ENCODE measurements around the gene ACSBG1.
A peak's percentile ranks its signal among the peaks of the same experiment; 100 is the strongest.
"Not testable (repeated sequence)": the region's sequence is repeated elsewhere in the genome, so short reads cannot be mapped to it uniquely, and the experiment has no call there.

ACSBG1 gene

DNA sequence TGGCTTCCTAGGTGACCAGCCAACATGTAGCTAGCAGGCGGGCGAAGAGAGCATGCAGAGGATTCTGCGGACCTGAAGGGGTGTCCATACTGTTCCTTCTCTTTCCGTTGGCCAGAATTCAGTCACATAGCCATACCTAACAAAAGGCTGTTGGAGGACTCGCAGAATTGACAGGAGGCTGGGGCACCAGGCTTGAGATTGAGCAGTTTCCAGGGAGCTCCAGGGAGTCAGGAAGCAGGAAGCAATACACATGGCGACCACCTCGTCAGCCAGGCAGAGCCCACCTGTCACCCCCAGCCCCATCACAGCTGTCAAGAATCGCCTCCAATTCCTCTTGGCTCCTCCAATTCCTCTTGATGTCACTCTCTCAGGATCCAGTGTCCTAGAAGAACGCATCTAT is 16.8 kb upstream of the ACSBG1 start:
- no peak for DNase-seq (ENCODE audit: low read depth)

DNA sequence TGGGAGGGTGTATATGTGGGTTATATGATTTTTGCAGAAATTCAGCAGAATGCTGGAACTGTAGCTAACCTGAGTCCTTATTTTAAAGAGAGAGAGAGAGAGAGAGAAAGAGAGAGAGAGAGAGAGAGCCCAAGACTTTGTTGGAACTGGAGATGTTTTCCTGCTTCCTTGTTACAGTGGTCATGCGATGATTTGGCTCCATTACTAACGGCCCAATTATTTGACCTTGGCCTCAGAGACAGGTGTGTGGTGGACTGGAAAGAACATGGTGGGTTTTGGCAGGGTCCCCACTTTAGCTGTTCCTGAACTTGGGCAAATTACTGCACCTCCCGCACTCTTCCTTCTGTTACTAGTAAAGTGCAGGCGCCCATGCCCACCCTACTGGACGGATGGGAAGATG is 14.8 kb upstream of the ACSBG1 start:
- DNase-seq (ENCODE audit: low read depth), result no peak

DNA sequence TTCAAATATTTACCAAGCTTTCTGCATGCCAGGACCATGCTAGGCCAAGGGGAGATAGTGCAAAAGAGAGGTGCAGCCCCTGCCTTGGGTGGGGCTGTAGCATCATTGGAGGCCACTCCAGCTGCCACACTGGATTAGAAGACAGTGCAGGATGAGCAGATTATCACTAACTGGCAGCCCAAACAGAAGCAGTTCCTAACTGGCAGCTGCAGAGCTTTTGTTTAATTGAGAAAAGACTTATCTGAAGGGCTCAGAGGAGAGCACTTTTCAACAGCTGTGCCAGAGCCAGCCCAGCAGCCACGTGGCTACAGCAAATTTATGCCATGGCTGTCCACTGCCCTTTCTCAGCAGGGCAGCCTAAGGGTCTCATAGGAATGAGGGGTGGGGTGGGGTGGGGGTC is 13.5 kb upstream of the ACSBG1 start:
- DNase-seq (ENCODE audit: low read depth), result no peak

DNA sequence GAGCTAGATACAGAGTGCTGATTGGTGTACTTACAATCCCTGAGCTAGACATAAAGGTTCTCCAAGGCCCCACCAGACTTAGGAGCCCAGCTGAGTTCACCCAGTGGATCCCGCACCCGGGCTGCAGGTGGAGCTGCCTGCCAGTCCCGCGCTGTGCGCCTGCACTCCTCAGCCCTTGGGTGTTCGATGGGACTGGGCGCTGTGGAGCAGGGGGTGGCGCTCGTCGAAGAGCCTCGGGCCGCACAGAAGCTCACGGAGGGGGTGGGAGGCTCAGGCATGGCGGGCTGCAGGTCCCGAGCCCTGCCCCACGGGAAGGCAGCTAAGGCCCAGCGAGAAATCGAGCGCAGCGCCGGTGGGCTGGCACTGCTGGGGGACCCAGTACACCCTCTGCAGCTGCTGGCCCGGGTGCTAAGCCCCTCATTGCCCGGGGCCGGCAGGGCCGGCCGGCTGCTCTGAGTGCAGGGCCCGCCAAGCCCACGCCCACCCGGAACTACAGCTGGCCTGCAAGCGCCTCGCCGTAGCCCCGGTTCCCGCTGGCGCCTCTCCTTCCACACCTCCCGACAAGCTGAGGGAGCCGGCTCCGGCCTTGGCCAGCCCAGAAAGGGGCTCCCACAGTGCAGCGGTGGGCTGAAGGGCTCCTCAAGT is 11.7 kb upstream of the ACSBG1 start:
- DNase-seq (ENCODE audit: low read depth), result not testable (repeated sequence)

DNA sequence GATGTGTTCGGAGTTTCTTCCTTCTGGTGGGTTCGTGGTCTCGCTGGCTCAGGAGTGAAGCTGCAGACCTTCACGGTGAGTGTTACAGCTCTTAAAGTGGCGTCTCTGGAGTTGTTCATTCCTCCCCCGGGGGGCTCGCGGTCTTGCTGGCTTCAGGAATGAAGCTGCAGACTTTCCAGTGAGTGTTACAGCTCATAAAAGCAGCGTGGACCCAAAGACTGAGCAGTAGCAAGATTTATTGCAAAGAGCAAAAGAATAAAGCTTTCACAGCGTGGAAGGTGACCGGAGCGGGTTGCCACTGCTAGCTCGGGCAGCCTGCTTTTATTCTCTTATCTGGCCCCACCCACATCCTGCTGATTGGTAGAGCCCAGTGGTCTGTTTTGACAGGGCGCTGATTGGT is 11.0 kb upstream of the ACSBG1 start:
- not testable (repeated sequence) for DNase-seq (ENCODE audit: low read depth)

DNA sequence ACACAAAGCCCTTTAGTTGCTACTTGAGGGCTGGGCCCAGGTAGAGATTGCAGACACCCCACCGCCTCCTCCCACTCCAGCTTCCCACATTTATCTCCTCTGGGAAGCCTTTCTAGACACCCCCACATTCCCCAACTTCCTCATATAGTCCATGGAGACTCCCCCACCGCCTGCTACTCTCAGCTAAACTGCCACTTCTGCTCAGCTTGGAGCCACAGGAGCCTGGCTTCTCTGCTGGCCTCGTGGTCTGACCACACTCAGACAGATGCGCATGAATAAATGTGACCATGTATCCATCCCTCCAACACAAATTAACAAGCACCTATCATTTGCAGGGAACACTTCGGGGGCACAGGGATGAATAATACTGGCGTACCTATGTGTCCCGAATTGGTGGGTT is 10.5 kb upstream of the ACSBG1 start:
- no peak for DNase-seq (ENCODE audit: low read depth)

DNA sequence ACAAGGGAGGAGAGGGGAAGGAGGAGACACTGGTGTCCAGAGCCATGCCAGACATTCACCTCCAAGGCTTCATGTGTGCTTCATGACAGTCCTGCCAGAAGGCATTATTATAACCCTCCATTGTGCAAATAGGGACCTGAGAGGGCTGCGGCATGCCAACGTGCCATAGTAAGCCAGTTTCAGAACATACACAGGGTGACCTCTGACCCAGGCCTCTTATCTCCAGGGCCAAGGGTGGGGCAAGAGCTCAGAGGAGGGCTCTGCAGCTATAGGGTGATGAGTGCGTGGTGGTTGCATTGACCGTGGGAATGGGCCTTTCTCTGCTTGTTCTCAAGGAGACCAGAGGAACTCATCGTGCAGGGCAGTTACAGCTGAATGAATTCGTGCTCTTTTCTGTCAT is 9.7 kb upstream of the ACSBG1 start:
- no peak for DNase-seq (ENCODE audit: low read depth)

DNA sequence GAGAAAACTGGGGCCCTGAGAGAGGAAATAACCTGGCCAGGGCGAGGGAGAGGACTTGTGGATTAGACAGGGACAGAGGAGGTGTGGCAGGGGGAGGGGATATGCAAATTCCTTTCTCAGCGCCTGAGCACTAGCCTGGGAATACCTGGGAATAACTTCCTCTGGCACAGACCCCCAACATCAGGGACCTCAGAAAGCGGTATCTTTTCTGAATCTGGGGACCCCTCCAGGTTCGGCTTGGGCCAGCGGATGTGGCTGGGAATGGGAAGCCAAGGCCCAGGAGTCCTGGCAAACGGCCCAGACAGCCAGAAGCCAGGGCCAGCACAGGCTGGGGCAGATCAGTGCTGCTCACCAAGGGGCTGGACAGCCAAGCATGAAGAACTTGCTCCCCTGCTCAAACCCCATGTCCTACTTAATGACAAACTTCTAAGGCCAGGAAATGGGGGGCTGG is 9.2 kb upstream of the ACSBG1 start:
- DNase-seq (ENCODE audit: low read depth), result no peak

DNA sequence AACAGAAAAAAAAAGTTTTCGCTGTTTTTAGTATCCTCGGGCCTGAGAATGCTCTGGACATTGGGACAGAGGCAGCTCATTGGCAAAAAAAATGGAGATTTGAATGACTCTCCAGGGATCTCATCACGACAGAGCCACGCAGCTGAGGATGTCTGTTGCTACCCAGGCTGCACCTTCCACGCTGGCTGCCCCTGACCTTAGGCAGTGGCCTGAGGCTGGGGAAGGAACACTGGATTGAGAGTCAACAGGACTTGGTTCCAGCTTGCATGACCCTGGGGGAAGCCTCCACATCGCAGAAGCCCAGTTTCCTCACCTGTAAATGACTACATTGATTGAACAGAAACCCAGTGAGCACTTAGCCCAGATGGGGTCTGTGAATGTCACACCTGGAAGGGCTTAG is 8.7 kb upstream of the ACSBG1 start:
- no peak for DNase-seq (ENCODE audit: low read depth)

DNA sequence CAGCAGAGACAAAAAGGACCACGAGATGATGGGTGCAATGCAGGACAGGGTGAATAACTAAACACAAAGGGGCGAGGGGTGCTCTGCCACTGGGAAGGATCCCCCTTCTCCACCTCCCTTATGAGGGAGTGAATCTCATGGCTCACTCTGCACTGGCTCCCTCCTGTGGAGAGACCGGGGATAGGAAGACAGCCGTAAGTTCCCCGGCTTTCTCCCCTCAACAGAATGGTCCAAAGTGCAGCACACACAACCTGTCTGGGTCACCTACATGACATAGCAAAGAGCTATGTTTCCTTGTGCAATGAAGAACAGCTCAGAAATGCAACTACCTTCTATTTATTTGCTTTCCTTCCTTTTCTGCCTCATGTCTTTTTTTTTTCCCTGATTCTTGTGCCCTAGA is 7.8 kb upstream of the ACSBG1 start:
- DNase-seq (ENCODE audit: low read depth), result no peak

DNA sequence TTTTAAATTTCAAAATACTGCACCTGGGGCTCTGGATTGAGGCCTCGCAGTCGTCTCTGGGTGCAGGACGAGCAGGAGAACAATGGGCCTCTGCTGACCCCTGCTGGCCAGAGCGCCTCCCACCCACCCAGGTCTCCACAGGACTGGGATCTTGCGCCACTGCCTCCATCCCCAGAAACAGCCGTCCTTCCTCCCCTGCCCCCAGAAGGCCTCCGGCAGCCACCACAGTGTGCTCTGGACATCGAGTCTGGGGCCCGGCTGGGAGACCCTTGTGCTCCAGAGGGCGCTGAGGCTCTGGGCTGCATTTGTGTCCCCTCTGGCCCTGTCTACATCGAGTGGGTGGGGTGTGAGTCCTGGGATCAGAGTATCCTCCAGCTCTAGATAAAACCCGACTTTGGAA is 6.7 kb upstream of the ACSBG1 start:
- DNase-seq (ENCODE audit: low read depth), result peak; percentile 77

DNA sequence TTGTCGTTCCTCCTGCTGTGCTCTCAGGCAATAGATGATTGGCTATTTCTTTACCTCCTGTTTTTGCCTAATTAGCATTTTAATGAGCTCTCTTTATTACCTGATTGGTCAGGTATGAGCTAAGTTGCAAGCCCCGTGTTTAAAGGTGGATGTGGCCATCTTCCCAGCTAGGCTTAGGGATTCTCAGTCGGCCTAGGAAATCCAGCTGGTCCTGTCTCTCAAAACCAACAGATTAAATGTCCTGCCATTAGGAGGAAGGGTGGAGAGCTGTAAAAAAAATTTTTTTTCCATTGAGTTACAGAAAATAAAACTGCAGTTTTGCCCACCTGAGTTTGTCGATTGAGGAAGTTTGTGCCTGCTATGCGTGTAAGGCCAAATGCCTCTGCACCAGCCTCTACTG is 5.4 kb upstream of the ACSBG1 start:
- no peak for DNase-seq (ENCODE audit: low read depth)

DNA sequence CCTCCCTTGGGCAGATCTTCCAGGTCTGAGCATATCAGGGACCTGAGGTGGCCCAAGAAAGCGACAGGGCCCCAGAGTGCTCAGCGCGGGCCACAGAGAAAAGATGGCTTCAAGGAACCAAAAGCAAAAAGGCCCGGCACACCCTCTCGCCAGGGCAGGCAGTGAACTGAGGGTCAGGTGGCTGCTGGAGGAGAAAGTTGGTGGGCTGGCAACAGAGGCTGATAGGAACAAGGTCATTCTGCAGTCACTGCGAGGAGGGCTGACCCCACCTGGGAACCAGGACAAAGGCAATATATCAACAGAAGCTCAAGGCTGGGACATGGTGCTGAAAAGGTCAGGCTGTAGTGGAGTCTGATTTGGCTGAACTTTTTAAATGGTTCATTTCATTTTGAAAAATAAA is 2.8 kb upstream of the ACSBG1 start:
- DNase-seq (ENCODE audit: low read depth), result no peak

DNA sequence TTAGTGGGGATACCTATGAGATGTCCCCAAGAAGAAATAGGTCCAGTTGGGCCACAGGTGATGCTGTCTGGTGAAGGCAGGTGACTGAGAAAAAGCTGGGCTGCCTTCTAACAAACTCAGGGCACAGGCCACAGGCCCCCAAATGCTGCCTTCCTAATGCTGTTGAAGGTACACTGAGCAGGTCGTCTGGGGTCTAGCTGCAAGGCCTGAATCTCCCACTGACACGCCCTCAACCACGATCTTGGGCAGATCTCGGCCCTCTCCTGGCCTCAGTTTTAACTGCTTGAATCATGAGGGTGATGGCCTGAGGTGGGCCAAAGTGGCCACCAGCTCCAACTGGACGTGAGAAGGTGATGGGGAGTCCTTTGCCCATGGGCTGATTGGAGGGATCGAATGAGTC is 2.1 kb upstream of the ACSBG1 start:
- DNase-seq (ENCODE audit: low read depth), result no peak

DNA sequence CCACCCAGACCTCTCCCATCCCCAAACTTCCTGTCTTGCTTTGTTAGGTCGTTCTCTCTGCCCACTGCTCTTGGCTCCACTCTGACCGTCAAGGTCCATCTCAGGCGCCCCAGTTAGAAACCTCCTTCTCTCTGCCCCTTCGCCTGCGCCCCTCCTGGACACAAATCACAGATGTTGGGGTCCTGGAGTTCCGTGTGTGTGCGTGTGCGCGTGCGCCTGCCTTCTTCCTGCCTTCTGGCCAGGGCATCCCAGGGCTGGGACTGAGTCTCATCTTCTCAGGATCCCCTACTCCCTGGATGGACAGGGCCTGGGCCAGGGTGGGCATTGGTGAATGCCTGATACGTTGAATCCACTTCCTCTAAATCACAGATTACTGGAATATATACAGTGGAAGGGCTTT is 869 bp downstream of the ACSBG1 start:
- no peak for DNase-seq (ENCODE audit: low read depth)

DNA sequence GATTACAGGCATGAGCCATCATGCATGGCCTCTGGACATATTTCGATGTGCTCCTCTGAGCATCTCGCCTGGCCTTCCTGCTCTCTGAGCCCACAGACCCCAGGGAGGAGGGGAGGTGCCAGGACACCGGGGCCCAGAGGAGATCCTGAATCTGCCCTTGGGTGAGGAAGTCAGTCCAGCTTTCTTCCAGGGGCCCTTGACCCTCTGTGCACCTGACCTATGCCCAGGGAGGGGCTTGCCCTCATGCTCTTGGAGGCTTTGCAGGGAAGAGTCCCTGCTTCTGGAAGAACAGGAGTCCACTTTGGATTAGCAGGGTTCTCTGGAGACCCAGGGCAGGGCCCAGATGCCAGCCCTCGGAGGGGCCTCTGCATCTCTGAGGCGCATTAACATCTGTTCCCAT is 1.4 kb downstream of the ACSBG1 start:
- DNase-seq (ENCODE audit: low read depth), result no peak

DNA sequence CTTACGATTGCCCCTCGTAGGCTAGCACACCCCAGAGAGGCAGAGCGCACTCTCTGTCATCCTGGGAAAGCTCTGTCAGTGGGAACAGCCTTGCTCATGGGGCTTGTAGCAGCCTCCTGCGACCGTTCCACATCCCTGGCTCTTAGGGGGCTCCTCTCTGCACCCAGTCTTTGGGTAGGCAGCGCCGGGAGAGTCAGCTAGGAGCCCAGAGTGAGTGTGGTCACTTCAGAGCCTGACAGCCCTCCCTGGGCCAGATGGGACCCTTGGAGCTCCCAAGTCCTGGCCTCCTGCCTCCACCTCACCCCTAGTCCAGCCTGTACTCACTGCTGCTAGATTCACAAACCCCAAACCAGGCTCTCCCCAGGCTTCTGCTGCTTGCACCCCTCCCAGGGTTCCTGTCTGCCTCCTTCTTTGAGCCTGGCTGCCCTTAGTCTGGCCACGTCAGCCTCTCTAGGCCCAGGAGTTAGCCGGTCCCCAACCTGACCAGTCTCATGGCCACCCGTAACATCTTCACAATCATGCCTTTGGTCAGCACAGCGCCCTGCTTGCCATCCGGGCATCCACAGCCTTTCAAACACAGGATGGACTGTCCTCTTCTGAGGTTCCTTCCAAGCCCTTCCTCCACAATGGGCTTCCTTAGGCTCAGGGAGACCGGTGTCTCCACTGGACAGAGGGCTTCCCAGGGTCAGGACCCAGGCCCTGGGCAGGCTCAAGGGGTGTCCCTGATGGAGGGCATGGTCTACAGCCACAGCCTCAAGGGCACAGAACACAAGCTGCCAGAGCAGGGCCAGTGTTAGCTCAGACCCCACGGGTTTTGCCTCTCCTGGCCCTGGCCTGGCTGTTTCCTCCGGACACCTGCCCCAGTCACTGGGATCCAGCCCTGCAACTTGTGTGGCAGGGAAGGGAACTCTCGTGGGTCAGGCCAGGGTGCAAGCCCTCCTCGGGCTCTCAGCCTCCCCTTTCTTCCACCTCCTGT is 4.6 kb downstream of the ACSBG1 start:
- DNase-seq (ENCODE audit: low read depth), result no peak

DNA sequence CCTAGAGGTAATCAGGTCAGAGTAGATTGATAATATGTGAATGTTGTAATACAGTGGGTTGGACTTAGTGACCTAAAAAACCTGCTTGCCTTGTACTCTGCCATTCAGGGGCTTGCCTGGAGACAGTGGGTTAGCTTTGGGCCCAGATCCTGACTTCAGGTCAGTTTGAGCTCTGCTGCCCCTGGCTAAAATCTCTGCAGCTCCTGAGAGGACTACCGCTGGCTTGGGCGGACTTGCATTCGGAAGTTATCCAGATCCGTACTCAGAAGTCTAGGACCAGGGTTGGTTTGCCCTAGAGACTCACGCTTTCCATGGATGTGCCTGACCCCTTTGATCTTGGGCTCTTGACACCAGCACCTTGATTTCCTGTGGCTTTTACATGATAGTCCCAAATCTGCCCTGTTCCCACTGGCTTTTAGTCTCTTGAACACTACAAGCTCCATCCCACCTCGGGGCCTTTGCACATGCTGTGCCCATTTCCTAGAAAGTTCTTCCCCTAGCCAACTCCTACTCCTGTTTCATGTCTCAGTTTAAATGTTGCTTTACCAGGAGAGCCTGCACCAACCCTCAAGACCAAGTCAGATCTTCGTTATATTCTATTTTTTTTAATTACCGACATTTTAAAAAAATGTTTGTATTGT is 5.9 kb downstream of the ACSBG1 start:
- no peak for DNase-seq (ENCODE audit: low read depth)

DNA sequence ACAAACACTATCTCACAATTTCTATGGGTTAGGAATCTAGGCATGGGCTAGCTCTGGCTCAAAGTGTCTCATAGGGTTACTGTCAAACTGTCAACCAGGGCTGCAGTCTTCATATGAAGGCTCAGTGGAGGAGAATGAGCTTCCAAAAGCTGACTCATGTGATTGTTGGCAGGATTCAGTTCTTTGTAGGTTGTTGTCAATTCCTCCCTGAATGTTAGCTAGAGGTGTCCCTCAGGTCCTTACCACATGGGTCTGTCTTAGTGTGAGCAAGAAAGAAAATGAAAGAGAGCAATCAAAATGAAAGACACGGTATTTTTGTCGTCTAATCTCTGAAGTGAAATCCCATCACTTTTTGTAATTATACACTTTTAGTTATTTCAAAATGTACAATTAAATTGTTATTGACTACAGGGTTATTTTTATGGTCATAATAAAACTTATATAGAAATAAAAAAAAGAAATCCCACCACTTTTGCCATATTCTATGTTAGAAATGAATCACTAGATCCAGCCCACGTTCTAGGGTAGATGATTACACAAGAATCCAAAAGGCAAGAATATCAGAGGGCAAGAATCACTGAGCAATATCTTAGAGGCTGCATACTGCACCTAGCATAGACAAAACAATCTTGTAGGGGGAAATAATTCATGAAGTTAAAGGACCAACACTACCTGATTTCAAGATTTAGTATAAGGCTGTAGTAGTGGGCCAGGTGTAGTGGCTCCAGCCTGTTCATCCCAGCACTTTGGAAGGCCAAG is 8.4 kb downstream of the ACSBG1 start:
- DNase-seq (ENCODE audit: low read depth), result no peak

DNA sequence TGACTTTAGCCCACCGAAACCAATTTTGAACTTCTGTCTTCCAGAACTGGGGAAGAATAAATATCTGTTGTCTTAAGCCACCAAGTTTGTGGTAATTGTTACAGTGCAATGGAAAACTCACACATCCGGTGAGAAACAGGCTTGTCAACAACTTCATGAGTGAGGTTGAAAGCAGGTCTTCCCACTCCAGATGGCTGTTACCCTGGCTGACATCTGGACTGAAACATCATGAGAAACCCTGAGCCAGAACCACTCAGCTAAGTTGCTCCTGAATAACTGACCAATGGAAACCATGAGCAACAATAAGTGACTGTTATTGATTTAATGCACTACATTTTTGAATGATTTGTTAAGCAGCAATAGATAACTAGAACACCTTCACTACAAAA is 10.3 kb downstream of the ACSBG1 start:
- no peak for DNase-seq (ENCODE audit: low read depth)

DNA sequence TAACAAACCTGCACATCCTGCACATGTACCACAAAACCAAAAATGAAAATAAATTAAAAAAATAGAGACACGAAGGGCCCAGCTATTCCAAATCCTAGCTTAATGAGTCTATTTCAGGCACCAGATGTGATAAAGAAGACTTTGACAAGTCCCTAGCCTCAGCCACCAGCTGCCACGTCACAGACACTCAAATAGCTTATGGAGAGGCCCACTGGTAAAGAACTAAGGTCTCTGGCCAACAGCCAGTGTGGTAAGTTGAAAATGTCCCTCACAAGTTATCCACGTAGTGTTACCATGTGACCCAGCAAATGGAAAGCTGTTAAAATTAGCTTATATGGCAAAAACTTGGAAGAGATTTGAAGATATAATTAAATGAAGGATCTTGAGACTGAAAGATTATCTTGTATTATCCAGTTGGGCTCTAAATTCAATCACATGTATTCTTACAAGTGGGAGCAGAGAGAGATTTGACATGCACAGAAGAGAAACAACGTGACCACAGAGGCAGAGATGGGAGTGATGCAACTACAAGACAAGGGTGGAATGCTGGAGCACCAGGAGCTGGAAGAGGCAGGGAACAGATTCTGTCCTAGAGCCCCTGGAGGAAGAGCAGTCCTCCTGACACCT is 10.9 kb downstream of the ACSBG1 start:
- no peak for DNase-seq (ENCODE audit: low read depth)

Measured in activated T-cell treated with anti-CD3 and anti-CD28 coated beads for 48 hours (primary cell).